WTC11 (cell line): ENCODE measurements around the gene PGAP3. TPM values are rescaled to one million over a fixed set of nuclear protein-coding genes. Genes with fewer than 3 reads are reported as not detected.

Experiments used
- ATAC-seq: fragments of 200-7000 bp; cut with Tn5 transposase; 2 replicates; pipeline ENCODE4 v1.10.0; 2021; ENCODE audit warnings: mild to moderate bottlenecking, moderate library complexity
- CTCF ChIA-PET: fragments of 300-600 bp; sonication (Branson Sonifier 250); formaldehyde crosslinking; loops from one replicate; lab custom pipeline; 2021; ENCODE audit warnings: antibody characterized with exemption; lab: Charles Lee
- POLR2A ChIA-PET: fragments of 350-600 bp; sonication (Branson Sonifier 250); formaldehyde crosslinking; loops from one replicate; lab custom pipeline; 2021; ENCODE audit warnings: antibody characterized with exemption; lab: Charles Lee
- DNase-seq: peaks from one replicate; pipeline ENCODE4 v3.0.0; 2021; ENCODE audit warnings: low spot score
- H3K27ac Mint-ChIP-seq: 2 replicates; pipeline ENCODE4 v1.8.0; 2021; ENCODE audit warnings: mixed read lengths
- H3K27me3 Mint-ChIP-seq: 2 replicates; pipeline ENCODE4 v1.8.0; 2021; ENCODE audit warnings: low read depth, mild to moderate bottlenecking, moderate library complexity, mixed read lengths
- H3K36me3 Mint-ChIP-seq: 2 replicates; pipeline ENCODE4 v1.8.0; 2021; ENCODE audit warnings: mixed read lengths
- H3K4me1 Mint-ChIP-seq: 2 replicates; pipeline ENCODE4 v1.8.0; 2022; ENCODE audit warnings: mixed read lengths
- H3K4me3 Mint-ChIP-seq: 2 replicates; pipeline ENCODE4 v1.8.0; 2021; ENCODE audit warnings: mild to moderate bottlenecking, moderate library complexity, mixed read lengths
- H3K9me3 Mint-ChIP-seq: 2 replicates; pipeline ENCODE4 v1.8.0; 2021; ENCODE audit warnings: mixed read lengths
- GABPB1 ChIP-seq: sonication (generic); formaldehyde crosslinking; IDR thresholded peaks from 2 replicates; pipeline ENCODE4 v1.8.1; 2023; ENCODE audit warnings: mild to moderate bottlenecking, missing genetic modification reagents
- GTF2I ChIP-seq: fragments of 250-450 bp; sonication (Bioruptor Pico); conservative IDR thresholded peaks from 2 replicates; pipeline ENCODE4 v1.4.0; 2021; ENCODE audit warnings: mild to moderate bottlenecking
- MAX ChIP-seq: sonication (generic); formaldehyde crosslinking; IDR thresholded peaks from 2 replicates; pipeline ENCODE4 v1.8.0; 2022; ENCODE audit warnings: mild to moderate bottlenecking, missing genetic modification reagents
- NR2C2 ChIP-seq: sonication (generic); formaldehyde crosslinking; IDR thresholded peaks from 2 replicates; pipeline ENCODE4 v1.8.0; 2022; ENCODE audit warnings: mild to moderate bottlenecking, missing genetic modification reagents
- SP1 ChIP-seq: sonication (generic); formaldehyde crosslinking; conservative IDR thresholded peaks from 2 replicates; pipeline ENCODE4 v1.8.1; 2022; ENCODE audit warnings: missing genetic modification reagents
- ZNF121 ChIP-seq: sonication (generic); formaldehyde crosslinking; IDR thresholded peaks from 2 replicates; pipeline ENCODE4 v1.8.0; 2023; ENCODE audit warnings: missing genetic modification reagents
- ZNF317 ChIP-seq: sonication (generic); formaldehyde crosslinking; IDR thresholded peaks from 2 replicates; pipeline ENCODE4 v1.8.1; 2023; ENCODE audit warnings: low read depth, mild to moderate bottlenecking, moderate library complexity, missing genetic modification reagents, borderline replicate concordance
- ZNF416 ChIP-seq: fragments of 250-450 bp; sonication (Bioruptor Pico); IDR thresholded peaks from 2 replicates; pipeline ENCODE4 v1.9.0; 2021; ENCODE audit warnings: mild to moderate bottlenecking, inconsistent platforms
- ZNF423 ChIP-seq: fragments of 250-450 bp; sonication (Bioruptor Pico); IDR thresholded peaks from 2 replicates; pipeline ENCODE4 v2.1.2; 2022; ENCODE audit warnings: mild to moderate bottlenecking, moderate library complexity
- ZNF671 ChIP-seq: fragments of 250-450 bp; sonication (Bioruptor Pico); IDR thresholded peaks from 2 replicates; pipeline ENCODE4 v1.8.0; 2021; ENCODE audit warnings: mild to moderate bottlenecking
- total RNA-seq: library from RNA; stranded (reverse); gene quantifications from 3 replicates; pipeline ENCODE4 v1.2.3, GENCODE V29; 2021
- TF ChIP-seq, protein P1 (sequence below): fragments of 250-450 bp; sonication (Bioruptor Pico); IDR thresholded peaks from 2 replicates; pipeline ENCODE4 v1.9.0; 2021; ENCODE audit warnings: moderate library complexity, mild to moderate bottlenecking, inconsistent platforms, borderline replicate concordance
- TF ChIP-seq, protein P2 (sequence below): sonication (generic); formaldehyde crosslinking; IDR thresholded peaks from 2 replicates; pipeline ENCODE4 v1.8.1; 2023; ENCODE audit warnings: mild to moderate bottlenecking, moderate library complexity, missing genetic modification reagents
- TF ChIP-seq, protein P3 (sequence below): sonication (generic); formaldehyde crosslinking; IDR thresholded peaks from 2 replicates; pipeline ENCODE4 v1.8.0; 2022; ENCODE audit warnings: mild to moderate bottlenecking, missing genetic modification reagents

The PGAP3 gene
- total RNA-seq, 1 experiment from 2014 or later, result 24.9 TPM

- Mint-ChIP-seq H3K27me3 (peaks cover 21% of the 10 kb centered on the region), H3K27ac (no peak overlapping the region), H3K4me3 (no peak overlapping the region), H3K36me3 (peaks cover 12% of the 10 kb centered on the region), H3K9me3 (no peaks in the 10 kb centered on the region), H3K4me1 (peaks cover 46% of the 10 kb centered on the region)
- ChIA-PET CTCF (interaction anchor here (1.2 to 18.0 kb wide), 8 partner anchors 10 to 115 kb away, joined by 3 to 876 read pairs (median 9); partner anchors contain the start of genes MIEN1, PGAP3 and PPP1R1B), POLR2A (interaction anchor here (1.2 kb wide), 1 partner anchor 10 kb away, joined by 3 read pairs; no protein-coding TSS in a partner anchor)
- peak; percentile 36 for DNase-seq
- TF ChIP-seq NR2C2, result no peak
- peak; percentile 96 for TF ChIP-seq ZNF121
- TF ChIP-seq ZNF423 (CRISPR knock-in tag), result peak; percentile 47
- TF ChIP-seq ZNF416 (CRISPR knock-in tag), result no peak
- TF ChIP-seq GTF2I, result no peak
- TF ChIP-seq ZNF317 (CRISPR knock-in tag), result no peak
- no peak for ATAC-seq
These were observed 25.1 kb downstream of the PGAP3 start for GRCh38 chr17:39662551-39663339.

DNA sequence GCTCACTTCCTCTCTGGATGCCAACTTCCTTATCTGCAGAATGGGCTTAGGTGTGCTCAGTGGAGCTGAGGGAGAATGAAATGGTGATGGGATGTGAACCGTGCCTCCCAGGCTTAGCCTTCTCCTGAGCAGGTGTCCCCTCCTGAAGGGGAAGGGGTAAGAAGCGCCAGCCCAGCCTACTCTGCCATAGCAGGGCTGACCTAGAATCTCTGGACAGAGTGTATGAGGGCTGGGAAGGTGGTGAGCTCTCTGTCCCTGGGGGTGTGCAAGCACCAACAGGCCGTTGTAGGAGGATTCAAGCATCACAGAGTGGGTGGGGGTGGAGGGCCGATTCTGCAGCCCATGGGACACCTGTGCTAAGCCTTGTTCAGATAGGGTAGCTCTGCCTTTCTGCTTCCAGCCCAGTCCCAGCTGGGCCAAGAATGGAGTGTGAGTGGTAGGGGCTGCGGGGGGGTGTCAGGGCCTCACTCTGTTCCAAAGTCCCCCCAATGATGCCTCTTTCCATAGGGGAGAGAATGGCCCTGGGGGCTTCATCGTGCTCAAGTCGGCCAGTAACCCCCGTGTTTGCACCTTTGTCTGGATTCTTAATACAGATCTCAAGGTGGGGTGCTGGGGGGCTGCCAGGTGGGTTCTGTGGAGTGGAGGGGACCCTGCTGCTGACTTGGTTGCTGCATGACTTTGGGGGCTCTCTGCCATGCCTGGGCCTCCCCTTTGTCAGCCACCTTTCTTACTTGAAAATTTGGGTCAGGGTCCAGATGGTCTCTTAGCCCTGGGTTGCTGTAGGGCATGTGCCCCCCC lies 25.9 kb downstream of the PGAP3 start:
- Mint-ChIP-seq H3K4me3 (no peak overlapping the region), H3K27ac (no peak overlapping the region), H3K4me1 (peaks cover 48% of the 10 kb centered on the region), H3K9me3 (no peaks in the 10 kb centered on the region), H3K27me3 (peaks cover 14% of the 10 kb centered on the region), H3K36me3 (peaks cover 13% of the 10 kb centered on the region)
- ATAC-seq (no peak), DNase-seq (no peak)
- TF ChIP-seq ZNF416 (CRISPR knock-in tag) (no peak), MAX (CRISPR knock-in tag) (0 out of 2 replicates have a peak, but pooled peaks have one; percentile 10), SP1 (CRISPR knock-in tag) (no peak)
- POLR2A ChIA-PET, result no interaction called here
- CTCF ChIA-PET, result interaction anchor here (1.2 to 18.0 kb wide), 5 partner anchors 9 to 114 kb away, joined by 7 to 876 read pairs (median 15); partner anchors contain the start of genes MIEN1 and PPP1R1B

GRCh38 chr17:39660397-39661385 lies 27.2 kb downstream of the PGAP3 start:
- no peak for ATAC-seq
- DNase-seq, result no peak
- Mint-ChIP-seq H3K9me3 (no peaks in the 10 kb centered on the region), H3K4me3 (no peak overlapping the region), H3K27ac (0 out of 2 replicates have a peak overlapping the region, but pooled peaks have one; percentile 32), H3K27me3 (peaks cover 2% of the 10 kb centered on the region), H3K4me1 (peaks cover 37% of the 10 kb centered on the region), H3K36me3 (peaks cover 13% of the 10 kb centered on the region)
- ChIA-PET CTCF (interaction anchor here (0.9 to 18.0 kb wide), 3 partner anchors 8 to 113 kb away, joined by 3 to 876 read pairs (median 272); partner anchors contain the start of gene PPP1R1B), POLR2A (no interaction called here)
- TF ChIP-seq, protein P1, sequence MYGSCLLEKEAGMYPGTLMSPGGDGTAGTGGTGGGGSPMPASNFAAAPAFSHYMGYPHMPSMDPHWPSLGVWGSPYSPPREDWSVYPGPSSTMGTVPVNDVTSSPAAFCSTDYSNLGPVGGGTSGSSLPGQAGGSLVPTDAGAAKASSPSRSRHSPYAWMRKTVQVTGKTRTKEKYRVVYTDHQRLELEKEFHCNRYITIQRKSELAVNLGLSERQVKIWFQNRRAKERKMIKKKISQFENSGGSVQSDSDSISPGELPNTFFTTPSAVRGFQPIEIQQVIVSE (CRISPR knock-in tag), result no peak
- TF ChIP-seq ZNF671 (CRISPR knock-in tag) (no peak), GABPB1 (no peak)
- TF ChIP-seq, protein P2, sequence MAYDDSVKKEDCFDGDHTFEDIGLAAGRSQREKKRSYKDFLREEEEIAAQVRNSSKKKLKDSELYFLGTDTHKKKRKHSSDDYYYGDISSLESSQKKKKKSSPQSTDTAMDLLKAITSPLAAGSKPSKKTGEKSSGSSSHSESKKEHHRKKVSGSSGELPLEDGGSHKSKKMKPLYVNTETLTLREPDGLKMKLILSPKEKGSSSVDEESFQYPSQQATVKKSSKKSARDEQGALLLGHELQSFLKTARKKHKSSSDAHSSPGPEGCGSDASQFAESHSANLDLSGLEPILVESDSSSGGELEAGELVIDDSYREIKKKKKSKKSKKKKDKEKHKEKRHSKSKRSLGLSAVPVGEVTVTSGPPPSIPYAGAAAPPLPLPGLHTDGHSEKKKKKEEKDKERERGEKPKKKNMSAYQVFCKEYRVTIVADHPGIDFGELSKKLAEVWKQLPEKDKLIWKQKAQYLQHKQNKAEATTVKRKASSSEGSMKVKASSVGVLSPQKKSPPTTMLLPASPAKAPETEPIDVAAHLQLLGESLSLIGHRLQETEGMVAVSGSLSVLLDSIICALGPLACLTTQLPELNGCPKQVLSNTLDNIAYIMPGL, result no peak
- TF ChIP-seq, protein P3, sequence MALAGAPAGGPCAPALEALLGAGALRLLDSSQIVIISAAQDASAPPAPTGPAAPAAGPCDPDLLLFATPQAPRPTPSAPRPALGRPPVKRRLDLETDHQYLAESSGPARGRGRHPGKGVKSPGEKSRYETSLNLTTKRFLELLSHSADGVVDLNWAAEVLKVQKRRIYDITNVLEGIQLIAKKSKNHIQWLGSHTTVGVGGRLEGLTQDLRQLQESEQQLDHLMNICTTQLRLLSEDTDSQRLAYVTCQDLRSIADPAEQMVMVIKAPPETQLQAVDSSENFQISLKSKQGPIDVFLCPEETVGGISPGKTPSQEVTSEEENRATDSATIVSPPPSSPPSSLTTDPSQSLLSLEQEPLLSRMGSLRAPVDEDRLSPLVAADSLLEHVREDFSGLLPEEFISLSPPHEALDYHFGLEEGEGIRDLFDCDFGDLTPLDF (CRISPR knock-in tag), result no peak
